Ishikawa (cell line): Measurements from ENCODE around the gene PEPD.

ENCODE experiments used
- CEBPB ChIP-seq: IDR thresholded peaks from 2 replicates; pipeline ENCODE4 v1.6.1; 2012
- EP300 ChIP-seq: IDR thresholded peaks from 2 replicates; pipeline ENCODE4 v1.6.1; 2012; ENCODE audit warnings: borderline replicate concordance
- MAX ChIP-seq: IDR thresholded peaks from 2 replicates; pipeline ENCODE4 v1.6.1; 2012
- REST ChIP-seq: IDR thresholded peaks from 2 replicates; pipeline ENCODE4 v1.6.1; 2012; ENCODE audit warnings: low read depth, mild to moderate bottlenecking
- TAF1 ChIP-seq: IDR thresholded peaks from 2 replicates; pipeline ENCODE4 v1.6.1; 2012; ENCODE audit warnings: low read depth, mild to moderate bottlenecking
- TCF12 ChIP-seq: IDR thresholded peaks from 2 replicates; pipeline ENCODE4 v1.6.1; 2012; ENCODE audit warnings: low read depth

GRCh38 chr19:33383720-33384292 lies 137.8 kb downstream of the PEPD start:
- TF ChIP-seq MAX (no peak), REST (no peak), TAF1 (no peak), EP300 (no peak), TCF12 (no peak), CEBPB (no peak)
